LoVo (cell line): Measurements from ENCODE around the gene TAS2R10.

Experiments
- DNase-seq: peaks from one replicate; pipeline ENCODE4 v3.0.0-alpha.2; 2016; ENCODE audit warnings: low spot score

Gene TAS2R10

DNA sequence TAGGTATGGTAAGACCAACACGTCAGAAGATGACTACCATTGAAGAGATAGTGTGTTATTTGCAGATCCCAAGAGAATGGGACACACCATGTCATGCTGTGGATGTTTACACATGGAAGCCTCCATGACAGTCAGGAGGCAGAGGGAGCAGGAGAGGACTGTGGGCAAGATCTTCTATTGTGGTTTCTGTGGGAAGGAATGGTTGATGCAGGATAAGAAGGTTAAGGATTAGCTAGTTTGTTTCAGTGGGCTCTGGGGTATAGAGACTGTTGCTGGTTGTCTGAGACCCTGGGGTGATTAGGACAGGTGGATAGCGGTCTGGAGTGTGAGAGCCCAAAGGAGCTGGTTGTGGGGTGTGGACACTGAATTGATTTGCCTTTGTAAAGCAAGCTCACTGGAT, 47.1 kb downstream of the TAS2R10 start:
- DNase-seq, result no peak
